GM12892 (cell line): Measurements from ENCODE around the gene WFDC5.

ENCODE experiments used
- DNase-seq: peaks from one replicate; pipeline ENCODE4 v3.0.0; 2011; ENCODE audit not compliant: insufficient read length
- FAIRE-seq: peaks from 2 replicates; lab custom pipeline; 2011; peaks lifted over from hg19 to GRCh38; lab: Jason Lieb, UNC
- POLR2A ChIP-seq: IDR thresholded peaks from 2 replicates; pipeline ENCODE4 v1.6.1; 2011; ENCODE audit warnings: low read depth, low read length, control low read depth
- POLR2AphosphoS5 ChIP-seq: IDR thresholded peaks from 2 replicates; pipeline ENCODE4 v1.6.1; 2011; ENCODE audit warnings: low read depth, low read length, control low read depth
- TAF1 ChIP-seq: IDR thresholded peaks from 2 replicates; pipeline ENCODE4 v1.6.1; 2011; ENCODE audit warnings: low read depth, mild to moderate bottlenecking, control low read depth, low read length, borderline replicate concordance

WFDC5 gene

DNA sequence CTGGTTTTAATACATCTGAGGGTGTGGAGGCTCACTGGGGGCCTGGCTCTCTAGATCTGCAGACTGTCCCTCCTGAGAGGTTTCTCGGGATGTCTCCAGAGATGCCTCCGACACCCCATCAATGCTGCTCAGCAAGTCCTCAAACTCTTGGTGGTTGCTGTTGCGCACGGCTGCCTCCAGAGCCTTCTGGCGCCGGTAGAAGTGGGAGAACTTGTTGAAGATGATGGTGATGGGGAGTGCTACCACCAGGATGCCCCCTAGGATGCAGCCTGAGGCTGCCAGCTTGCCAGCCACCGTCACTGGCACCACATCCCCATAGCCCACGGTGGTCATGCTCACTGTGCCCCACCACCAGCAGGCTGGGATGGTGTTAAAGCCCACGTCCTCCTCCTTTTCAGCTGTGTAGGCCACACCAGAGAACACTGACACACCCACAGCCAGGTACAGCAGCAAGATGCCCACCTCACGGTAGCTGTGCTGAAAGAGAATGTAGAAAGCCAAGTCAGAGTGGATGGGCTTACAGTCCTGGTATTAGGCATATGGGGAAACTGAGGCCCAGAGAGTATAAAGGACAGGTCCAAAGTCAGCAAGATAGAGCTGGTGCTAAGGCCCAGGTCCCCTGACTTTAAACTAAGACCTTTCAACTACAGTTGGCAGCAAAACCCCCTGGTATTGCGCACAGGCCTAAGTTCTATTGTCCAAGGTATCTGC is 20.0 kb downstream of the WFDC5 start:
- TF ChIP-seq POLR2A (no peak), TAF1 (no peak), POLR2AphosphoS5 (no peak)
- no peak for DNase-seq
- FAIRE-seq = no peak

DNA sequence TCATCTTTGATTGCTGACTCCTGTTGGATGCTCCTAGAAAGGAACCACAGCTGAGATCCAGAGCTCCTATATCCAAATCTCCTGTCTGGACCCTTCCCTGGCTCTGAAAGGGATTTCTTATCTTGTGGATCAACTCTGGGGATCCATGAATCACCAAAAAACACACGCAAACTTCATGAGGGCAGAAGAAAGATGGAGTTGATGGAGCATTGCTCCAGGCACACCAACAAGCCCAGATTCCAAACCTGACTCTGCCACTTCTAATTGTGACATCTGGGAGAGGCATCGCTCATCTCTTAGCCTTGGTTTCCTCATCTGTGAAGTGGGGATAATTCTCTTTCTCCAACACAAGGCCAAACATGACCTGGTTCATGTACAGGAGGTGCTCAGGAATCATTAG is 20.8 kb downstream of the WFDC5 start:
- DNase-seq = no peak
- no peak for FAIRE-seq
- TF ChIP-seq TAF1 (no peak), POLR2AphosphoS5 (no peak), POLR2A (no peak)

DNA sequence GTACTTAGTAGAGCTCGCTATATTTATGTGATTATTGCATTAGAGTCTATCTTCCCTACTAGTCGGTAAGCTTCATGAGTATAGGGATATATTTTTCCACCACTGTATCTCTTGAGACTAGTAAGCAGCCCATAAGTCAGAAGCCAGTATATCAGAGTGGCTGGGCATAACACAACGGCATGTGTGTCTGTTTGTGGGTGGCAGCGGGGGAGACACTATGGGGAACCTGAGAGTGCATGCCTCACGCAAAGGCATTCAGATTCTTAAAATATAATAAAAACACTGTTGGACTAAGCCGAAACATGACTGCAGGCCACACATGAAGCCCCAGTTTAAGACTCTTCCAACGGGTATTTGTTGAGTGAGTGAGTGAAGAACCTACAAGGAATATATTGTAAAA is 22.1 kb downstream of the WFDC5 start:
- DNase-seq = no peak
- no peak for FAIRE-seq
- TF ChIP-seq TAF1 = no peak
- no peak for TF ChIP-seq POLR2A
- TF ChIP-seq POLR2AphosphoS5 = no peak

DNA sequence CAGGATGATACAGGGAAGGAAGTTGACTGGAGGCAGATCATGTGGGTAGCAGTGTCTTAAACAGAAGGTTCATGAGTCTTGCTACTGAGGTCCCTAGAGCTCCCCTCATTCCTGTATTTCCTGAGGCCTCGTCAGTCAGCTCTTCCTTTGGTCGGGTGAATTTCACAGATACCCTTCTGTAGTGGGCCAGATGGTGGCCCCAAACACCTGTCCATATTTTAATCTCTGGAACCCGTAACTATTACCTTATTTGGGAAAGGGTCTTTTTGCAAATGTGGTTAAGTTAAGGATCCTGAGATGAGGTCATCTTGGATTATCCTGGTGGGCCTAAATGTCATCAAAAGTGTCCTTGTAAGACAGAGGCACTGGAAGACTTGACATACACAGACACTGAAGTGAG is 23.6 kb downstream of the WFDC5 start:
- DNase-seq (no peak), FAIRE-seq (no peak)
- TF ChIP-seq TAF1 = no peak
- TF ChIP-seq POLR2A = no peak
- no peak for TF ChIP-seq POLR2AphosphoS5

DNA sequence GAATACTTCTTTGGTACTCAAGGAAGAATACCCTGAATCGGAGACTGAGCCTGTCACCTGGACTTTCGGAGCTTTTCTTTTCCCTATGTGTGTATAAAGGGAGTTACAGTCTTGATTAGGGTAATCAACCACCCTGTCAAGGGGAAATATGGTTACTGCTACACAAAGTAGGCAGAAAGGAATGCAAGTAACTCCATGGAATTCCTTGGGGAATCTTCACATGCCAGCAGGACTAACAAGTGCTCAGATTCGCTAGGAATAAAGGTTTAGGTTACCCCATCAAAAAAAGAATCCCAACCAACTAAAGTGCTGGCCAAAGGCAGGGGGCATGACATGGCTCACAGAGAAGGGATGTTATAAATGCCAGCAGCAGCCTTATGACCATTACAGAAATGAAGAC is 24.5 kb downstream of the WFDC5 start:
- DNase-seq (no peak), FAIRE-seq (no peak)
- no peak for TF ChIP-seq TAF1
- TF ChIP-seq POLR2AphosphoS5 = no peak
- no peak for TF ChIP-seq POLR2A

DNA sequence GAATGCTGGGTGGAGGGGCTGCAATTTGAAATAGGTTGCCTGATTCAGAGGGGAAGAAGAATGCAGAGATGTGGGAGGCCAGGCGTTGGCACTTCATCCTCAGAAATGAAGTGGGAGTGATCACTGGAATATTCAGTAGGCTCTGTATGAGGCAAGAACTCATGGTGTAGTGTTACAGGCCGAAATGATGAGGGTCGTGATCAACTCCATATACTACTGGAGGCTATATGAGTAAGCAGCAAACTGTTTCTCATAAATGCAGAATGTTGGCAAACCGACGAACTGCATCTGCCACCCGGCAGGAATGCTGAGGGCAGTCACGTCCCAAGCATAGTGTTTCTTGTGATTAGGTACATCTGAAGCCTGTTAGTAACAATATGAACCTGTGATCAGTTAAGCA is 26.7 kb downstream of the WFDC5 start:
- DNase-seq = no peak

DNA sequence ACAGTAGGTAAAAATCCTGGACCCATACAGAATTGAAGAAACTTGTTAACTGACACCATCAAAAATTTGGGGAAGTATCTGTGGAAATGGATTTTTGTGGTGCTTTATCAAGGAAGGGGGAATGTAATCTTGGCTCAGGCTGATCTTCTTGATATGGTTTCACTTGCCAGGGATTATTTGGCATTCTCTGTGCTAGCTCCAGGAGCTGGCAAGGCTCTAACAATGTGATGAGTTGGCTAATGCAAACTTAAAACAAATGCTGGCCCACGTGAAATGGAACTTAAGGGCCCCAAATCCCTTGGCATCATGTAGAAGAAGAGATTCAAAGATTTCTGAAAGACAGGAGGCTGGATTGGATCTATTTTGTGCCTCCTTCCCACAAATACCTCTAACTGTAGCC is 27.2 kb downstream of the WFDC5 start:
- no peak for DNase-seq
- TF ChIP-seq POLR2AphosphoS5 (no peak), POLR2A (no peak), TAF1 (no peak)
- FAIRE-seq = no peak

More for the DNA sequence above, 26.7 kb downstream of the WFDC5 start:
- no peak for FAIRE-seq
- no peak for TF ChIP-seq POLR2AphosphoS5
- TF ChIP-seq TAF1 = no peak
- no peak for TF ChIP-seq POLR2A

DNA sequence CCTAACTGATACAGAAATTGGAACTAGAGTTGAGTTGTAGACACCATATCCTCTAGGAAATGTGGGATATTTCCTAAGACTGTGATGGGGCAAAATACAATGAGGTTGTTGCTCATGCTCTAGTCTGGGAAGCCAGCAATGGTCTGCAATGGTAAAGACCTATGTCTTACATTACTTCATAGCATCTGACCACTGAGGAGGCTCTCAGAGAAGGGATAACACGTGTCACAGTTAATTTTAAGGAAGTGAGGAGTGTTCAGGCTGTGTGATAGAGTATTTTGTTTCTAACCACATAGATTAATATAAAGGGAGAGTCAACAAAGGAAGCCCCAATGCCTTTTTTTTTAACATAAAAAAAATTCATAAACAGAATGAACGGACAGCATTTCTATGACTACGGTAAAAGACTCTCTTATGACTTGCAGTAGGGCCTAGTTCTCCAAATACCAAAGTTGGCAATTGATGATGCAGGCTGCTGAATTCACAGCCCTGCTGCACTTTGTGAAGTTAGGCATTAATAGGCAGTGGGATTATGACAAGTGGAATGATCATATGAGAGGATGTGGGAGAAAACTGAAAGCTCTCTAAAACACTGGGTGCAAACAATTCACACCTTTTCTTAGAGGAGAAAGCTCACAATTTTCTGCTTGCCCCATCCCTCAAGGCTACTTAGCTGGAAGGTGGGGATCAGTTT is 27.7 kb downstream of the WFDC5 start:
- DNase-seq = no peak
- TF ChIP-seq POLR2A = no peak
- no peak for TF ChIP-seq POLR2AphosphoS5
- TF ChIP-seq TAF1 = no peak
- no peak for FAIRE-seq

DNA sequence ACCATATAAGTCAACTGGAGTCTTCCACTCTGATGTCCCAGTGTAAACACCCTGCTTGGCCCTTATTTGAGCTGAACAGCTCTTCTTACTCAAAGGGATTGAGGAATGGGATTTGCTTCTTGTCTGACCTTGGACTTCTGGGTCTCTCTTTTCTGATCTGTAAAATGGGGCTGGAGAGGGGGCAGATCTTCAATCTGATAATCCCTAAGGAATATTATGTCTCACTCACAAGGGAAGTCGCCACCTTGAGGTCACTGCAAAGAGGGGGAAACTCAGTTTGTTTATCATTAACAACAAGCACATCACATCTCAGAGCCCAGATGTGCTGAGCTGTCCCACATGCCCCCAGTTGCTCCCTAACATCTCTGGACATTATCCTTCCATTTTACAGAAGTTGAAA is 29.1 kb downstream of the WFDC5 start:
- no peak for DNase-seq
- FAIRE-seq = no peak
- no peak for TF ChIP-seq TAF1

DNA sequence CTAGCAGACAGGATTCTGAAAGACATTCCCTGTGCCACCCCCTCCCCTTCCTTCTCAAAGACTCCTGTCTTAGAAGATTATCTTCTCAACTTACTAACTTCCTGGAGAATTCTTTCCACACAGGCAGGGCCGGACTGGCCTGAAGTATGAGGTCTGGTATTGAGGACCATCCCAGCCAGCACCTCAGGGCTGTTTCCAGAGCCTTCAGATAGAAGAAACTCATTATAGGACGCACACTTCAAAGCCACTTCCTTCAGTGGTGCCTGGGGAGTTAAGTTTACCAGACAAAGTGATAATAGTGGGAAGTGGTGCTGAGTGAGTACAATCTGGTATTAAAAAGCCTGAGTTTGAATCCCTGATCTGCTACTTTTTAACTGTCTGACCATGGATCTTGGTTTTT is 29.7 kb downstream of the WFDC5 start:
- DNase-seq = no peak
- TF ChIP-seq TAF1 (no peak), POLR2A (no peak), POLR2AphosphoS5 (no peak; the same call in 1 of the 2 replicates)
- FAIRE-seq = no peak

DNA sequence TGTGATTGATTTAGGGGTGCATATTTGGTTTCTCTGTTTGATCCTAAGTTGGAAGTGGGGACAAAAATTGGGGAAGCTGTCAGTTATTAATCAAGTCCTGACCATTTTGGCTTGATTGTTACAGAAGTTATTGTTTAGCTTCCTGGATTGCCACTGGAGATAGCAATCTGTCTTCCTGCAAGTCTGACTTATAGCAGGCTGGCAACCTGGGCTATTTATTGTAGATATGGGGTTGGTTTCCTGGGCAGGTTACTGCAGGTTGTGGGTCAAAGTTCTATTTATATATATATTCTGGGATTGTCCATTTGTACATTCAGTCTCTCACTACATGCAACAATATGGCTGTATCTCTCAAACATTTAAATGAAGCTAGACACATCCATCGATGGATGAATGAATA is 31.8 kb downstream of the WFDC5 start:
- FAIRE-seq = no peak
- TF ChIP-seq POLR2A = no peak
- no peak for TF ChIP-seq POLR2AphosphoS5
- no peak for TF ChIP-seq TAF1
- no peak for DNase-seq

DNA sequence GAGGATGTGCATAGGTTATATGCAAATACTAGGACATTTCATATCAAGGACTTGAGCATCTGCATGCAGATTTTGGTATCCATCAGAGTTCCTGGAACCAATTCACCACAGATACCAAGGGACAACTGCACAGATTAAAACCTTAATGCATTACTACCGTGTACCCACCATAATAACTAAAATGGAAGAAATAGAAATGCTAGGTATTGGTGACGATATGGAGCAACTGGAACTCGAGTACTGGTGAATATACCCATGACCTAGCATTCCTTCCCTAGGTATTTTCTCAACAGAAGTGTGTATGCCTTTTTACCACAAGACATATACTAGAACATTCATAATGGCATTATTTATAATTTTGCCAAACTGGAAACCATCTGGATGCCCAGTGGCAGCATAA is 32.5 kb downstream of the WFDC5 start:
- DNase-seq (no peak), FAIRE-seq (no peak)
- no peak for TF ChIP-seq POLR2A
- TF ChIP-seq POLR2AphosphoS5 = no peak
- TF ChIP-seq TAF1 = no peak
